ENCODE measurements around the gene TBC1D9B.

TBC1D9B gene

DNA sequence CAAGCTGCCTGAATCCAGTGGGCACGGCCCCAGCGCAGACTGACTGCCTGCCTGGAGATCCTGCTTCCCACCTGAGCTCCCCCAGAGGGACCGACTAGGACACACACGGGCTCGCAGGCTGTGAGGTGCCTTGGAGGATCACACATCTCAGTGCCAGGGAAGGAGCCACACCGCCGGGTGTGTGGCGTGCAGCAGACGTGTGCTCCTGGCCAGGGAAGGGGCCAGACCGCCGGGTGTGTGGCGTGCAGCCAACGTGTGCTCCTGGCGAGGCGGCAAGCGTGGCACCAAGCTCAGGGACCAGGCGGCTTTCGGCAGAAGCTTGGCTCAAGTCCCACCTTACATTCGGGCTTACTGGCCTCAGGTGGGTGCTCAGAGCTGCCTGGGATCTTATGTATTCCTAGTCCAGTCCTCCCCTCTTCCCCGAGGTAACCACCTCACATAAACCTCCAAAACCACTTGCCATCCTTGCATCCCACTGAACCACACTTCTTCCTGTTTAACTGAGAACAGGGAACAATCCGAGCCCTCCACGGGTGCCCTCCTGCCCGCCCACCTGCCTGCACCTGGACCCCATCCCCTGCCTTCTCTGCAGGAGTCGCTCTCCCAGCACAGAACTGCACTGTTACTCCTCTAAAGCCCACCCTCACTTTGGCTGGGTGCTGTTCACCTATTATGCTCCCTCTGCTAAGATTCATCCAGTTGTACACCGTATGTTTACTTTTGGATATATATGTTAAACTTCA lies 26.7 kb downstream of the TBC1D9B start:
- TF ChIP-seq POLR2A (IDR thresholded peaks at IDR 0.05; ENCODE audit: low read depth, low read length) (no peak), TAF1 (IDR thresholded peaks at IDR 0.05; ENCODE audit: low read depth, low read length) (no peak), POU2F2 (IDR thresholded peaks at IDR 0.05; ENCODE audit: low read depth, low read length) (no peak), POLR2AphosphoS5 (IDR thresholded peaks at IDR 0.05; ENCODE audit: low read depth, low read length) (no peak), SPI1 (IDR thresholded peaks at IDR 0.05; ENCODE audit: low read depth, low read length) (no peak), PAX5 (IDR thresholded peaks at IDR 0.05; ENCODE audit: insufficient read depth, low read length, severe bottlenecking) (no peak)
- FAIRE-seq, result no peak

DNA sequence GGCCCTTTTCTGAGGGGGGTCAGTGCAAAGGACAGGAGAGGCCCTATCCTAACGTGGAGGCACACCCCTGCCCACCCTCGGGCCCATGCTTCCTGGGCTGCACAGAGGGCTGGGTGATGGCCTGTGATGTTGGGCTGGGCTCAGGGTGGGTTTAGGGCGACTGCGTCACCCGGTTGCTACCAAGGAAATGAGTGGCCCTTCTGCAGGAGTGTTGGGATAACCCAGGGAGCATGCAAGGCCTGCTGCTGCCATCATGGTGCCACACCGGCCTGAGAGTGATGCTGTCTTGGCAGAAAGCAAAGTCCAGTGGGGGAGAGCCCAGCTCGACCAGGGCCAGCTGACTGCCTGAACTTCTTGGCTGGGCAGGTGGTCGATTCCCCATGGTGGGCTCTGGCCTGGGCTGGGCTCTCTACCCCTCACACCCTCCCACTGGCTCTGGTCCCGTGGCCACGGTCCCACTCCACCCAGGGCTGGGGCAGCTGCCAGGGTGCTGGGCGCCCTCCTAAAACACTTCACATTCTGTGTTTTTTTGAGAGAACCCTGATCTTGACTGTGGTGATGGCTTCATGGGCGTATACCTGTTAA lies 27.5 kb downstream of the TBC1D9B start:
- FAIRE-seq (no peak), DNase-seq (ENCODE audit: insufficient read length, low spot score) (no peak)
- TF ChIP-seq TAF1 (IDR thresholded peaks at IDR 0.05; ENCODE audit: low read depth, low read length) (no peak), SPI1 (IDR thresholded peaks at IDR 0.05; ENCODE audit: low read depth, low read length) (no peak), POLR2A (IDR thresholded peaks at IDR 0.05; ENCODE audit: low read depth, low read length) (no peak), PAX5 (IDR thresholded peaks at IDR 0.05; ENCODE audit: insufficient read depth, low read length, severe bottlenecking) (no peak), POU2F2 (IDR thresholded peaks at IDR 0.05; ENCODE audit: low read depth, low read length) (no peak), POLR2AphosphoS5 (IDR thresholded peaks at IDR 0.05; ENCODE audit: low read depth, low read length) (no peak)

More for the DNA sequence above, 26.7 kb downstream of the TBC1D9B start:
- no peak for DNase-seq (ENCODE audit: insufficient read length, low spot score)

DNA sequence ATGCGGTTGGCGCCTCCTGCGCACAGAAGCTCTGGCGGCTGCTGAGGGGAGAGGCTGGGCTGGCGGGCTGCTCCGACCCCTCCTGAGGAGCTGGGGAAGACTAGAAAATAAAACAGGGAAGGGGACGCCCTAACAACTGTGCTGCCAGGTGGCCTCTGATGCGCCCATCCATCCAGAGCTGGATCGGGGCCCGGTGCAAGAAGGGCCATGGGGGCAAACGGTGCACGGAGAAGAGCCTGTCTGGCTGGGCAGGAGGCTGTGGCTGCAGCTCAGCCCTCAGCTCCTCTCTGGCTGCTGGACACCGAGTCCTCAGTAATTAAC lies 28.0 kb downstream of the TBC1D9B start:
- TF ChIP-seq SPI1 (IDR thresholded peaks at IDR 0.05; ENCODE audit: low read depth, low read length) (no peak), POLR2AphosphoS5 (IDR thresholded peaks at IDR 0.05; ENCODE audit: low read depth, low read length) (no peak), TAF1 (IDR thresholded peaks at IDR 0.05; ENCODE audit: low read depth, low read length) (no peak), POLR2A (IDR thresholded peaks at IDR 0.05; ENCODE audit: low read depth, low read length) (no peak), POU2F2 (IDR thresholded peaks at IDR 0.05; ENCODE audit: low read depth, low read length) (no peak), PAX5 (IDR thresholded peaks at IDR 0.05; ENCODE audit: insufficient read depth, low read length, severe bottlenecking) (no peak)
- DNase-seq (ENCODE audit: insufficient read length, low spot score), result no peak

DNA sequence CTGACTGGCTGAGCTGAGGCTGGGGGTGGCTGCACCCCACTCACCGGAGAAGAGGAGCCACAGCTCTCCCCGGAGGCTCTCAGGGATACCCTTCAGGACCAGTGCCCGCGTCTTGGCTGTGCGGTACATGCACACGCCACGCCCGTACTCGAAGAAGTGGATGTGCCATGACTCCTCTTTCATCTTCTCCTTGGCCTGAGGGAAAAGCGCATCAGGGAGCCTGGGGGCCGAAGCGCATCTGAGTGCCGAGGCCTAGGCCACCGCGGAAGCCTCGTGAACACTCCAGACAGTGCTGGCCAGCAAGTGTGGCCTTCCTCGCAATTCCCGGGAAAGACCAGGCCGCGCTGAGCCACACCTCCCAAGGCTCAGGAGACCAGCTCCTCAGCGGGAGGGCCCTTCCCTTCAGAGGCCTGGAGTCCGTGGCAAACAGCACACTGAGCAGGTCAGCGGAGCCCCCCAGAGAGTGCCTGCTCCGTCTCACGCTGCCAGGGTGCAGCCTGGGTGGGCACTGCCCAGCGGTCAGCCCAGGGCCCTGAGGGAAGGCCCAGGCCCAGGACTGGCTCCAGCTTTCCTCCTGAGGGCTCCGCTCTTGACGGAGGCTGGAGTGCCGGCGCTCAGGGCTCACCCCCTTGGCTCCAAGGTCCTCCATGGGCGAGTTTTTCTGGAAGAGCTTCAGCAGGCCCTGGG lies 28.6 kb downstream of the TBC1D9B start:
- no peak for FAIRE-seq
- no peak for TF ChIP-seq POLR2A (IDR thresholded peaks at IDR 0.05; ENCODE audit: low read depth, low read length)
- TF ChIP-seq SPI1 (IDR thresholded peaks at IDR 0.05; ENCODE audit: low read depth, low read length), result no peak
- no peak for TF ChIP-seq POLR2AphosphoS5 (IDR thresholded peaks at IDR 0.05; ENCODE audit: low read depth, low read length)
- TF ChIP-seq PAX5 (IDR thresholded peaks at IDR 0.05; ENCODE audit: insufficient read depth, low read length, severe bottlenecking), result no peak
- TF ChIP-seq POU2F2 (IDR thresholded peaks at IDR 0.05; ENCODE audit: low read depth, low read length), result no peak
- no peak for TF ChIP-seq TAF1 (IDR thresholded peaks at IDR 0.05; ENCODE audit: low read depth, low read length)
- DNase-seq (ENCODE audit: insufficient read length, low spot score), result no peak

More for the DNA sequence above, 28.0 kb downstream of the TBC1D9B start:
- FAIRE-seq, result no peak

DNA sequence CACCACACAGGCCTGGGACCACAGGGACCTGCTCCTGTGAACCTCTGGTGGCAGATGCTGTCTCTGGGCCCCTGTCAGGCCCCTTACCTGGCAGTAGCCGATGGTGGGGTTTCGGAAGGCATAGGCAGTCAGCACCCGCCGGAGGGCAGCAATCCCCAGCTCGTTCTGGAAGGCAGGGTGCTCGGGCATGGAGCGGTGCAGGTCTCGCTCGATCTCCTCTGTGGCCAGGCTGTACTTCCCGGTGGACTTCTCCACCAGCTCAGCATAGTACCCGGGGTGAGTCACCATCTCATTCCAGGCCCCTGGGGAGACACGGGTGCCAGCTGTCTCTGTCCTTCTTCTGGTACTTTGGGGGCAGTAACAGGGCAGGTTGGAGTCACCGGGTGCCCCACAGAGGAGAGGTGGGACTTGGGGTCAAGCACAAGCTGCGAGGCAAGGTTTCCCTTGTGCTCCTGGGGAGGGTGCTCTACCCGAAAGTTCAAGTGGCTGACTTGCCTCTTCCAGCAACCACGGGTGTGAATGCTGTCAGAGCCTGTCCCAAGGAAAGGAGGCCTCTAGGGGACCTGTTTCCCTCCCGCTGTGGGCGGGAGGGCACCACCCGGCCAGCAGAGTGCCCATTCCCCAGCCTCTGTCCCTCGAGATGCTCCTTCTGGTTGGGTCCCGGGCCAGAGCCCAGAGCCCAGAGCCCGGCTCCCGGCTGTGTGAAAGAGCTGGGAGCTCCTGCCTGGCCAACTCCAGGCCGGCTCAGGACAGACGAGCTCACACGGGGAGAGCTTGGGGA lies 29.3 kb downstream of the TBC1D9B start:
- DNase-seq (ENCODE audit: insufficient read length, low spot score), result no peak
- TF ChIP-seq POLR2AphosphoS5 (IDR thresholded peaks at IDR 0.05; ENCODE audit: low read depth, low read length), result no peak
- TF ChIP-seq POU2F2 (IDR thresholded peaks at IDR 0.05; ENCODE audit: low read depth, low read length), result no peak
- no peak for TF ChIP-seq TAF1 (IDR thresholded peaks at IDR 0.05; ENCODE audit: low read depth, low read length)
- no peak for TF ChIP-seq POLR2A (IDR thresholded peaks at IDR 0.05; ENCODE audit: low read depth, low read length)

DNA sequence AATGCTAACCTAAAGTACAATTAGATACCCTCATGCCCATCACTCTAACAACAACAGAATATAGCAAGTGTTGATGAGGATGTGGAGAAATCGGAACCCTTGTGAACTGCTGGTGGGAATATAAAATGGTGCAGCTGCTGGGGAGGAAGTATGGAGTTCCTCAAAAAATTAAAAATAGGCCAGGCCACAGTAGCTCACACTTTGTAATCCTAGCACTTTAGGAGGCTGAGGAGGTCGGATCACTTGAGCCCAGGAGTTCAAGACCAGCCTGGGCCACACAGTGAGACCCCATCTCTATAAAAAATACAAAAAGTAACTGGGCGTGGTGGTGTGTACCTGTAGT lies 31.1 kb downstream of the TBC1D9B start:
- TF ChIP-seq POU2F2 (IDR thresholded peaks at IDR 0.05; ENCODE audit: low read depth, low read length) (no peak), TAF1 (IDR thresholded peaks at IDR 0.05; ENCODE audit: low read depth, low read length) (no peak), PAX5 (IDR thresholded peaks at IDR 0.05; ENCODE audit: insufficient read depth, low read length, severe bottlenecking) (no peak), POLR2AphosphoS5 (IDR thresholded peaks at IDR 0.05; ENCODE audit: low read depth, low read length) (no peak), POLR2A (IDR thresholded peaks at IDR 0.05; ENCODE audit: low read depth, low read length) (no peak), SPI1 (IDR thresholded peaks at IDR 0.05; ENCODE audit: low read depth, low read length) (no peak)
- no peak for DNase-seq (ENCODE audit: insufficient read length, low spot score)
- no peak for FAIRE-seq

More for the DNA sequence above, 29.3 kb downstream of the TBC1D9B start:
- FAIRE-seq, result no peak

DNA sequence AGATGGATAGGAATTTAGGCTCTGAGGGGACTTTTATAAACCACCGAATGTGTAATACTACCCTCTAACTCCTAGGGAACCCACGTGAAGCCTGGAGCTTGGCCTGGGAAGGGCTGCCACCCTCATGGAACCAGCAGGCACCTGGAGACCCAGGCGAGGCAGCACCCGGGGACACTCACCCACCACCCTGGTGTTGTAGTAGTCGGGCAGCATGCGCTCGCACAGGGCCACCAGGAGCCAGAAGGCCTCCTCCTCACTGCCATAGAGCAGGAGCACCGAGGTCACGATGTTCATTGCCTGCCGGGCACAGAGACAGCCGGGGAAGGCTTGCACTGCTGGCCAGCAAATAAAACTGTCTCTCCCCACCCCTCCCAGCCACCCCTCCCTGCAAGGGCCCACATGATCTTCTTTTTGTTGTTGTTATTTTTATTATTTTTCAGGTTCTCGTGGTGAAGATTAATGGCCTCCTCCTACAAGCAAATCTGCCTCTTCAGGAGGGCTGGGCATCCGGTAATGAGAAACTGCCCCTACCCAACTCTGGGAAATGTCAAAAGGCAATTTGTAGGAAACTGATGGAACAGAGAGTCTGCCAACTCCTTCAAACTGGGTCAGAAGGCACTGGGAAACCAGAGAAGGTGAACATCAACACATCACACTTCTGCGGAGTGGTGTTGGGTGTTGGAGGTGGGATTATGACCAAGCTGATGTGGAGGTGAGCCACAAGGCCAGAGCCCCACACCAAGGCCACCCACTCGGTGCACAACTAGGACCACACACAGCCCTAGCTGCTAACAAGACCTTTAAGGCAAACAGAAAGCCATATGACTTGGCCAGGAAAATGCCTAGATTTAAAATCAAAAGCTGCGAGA lies 31.7 kb downstream of the TBC1D9B start:
- no peak for FAIRE-seq
- no peak for DNase-seq (ENCODE audit: insufficient read length, low spot score)
- TF ChIP-seq SPI1 (IDR thresholded peaks at IDR 0.05; ENCODE audit: low read depth, low read length) (no peak), POU2F2 (IDR thresholded peaks at IDR 0.05; ENCODE audit: low read depth, low read length) (no peak), POLR2AphosphoS5 (IDR thresholded peaks at IDR 0.05; ENCODE audit: low read depth, low read length) (no peak), POLR2A (IDR thresholded peaks at IDR 0.05; ENCODE audit: low read depth, low read length) (no peak), TAF1 (IDR thresholded peaks at IDR 0.05; ENCODE audit: low read depth, low read length) (no peak), PAX5 (IDR thresholded peaks at IDR 0.05; ENCODE audit: insufficient read depth, low read length, severe bottlenecking) (no peak)

DNA sequence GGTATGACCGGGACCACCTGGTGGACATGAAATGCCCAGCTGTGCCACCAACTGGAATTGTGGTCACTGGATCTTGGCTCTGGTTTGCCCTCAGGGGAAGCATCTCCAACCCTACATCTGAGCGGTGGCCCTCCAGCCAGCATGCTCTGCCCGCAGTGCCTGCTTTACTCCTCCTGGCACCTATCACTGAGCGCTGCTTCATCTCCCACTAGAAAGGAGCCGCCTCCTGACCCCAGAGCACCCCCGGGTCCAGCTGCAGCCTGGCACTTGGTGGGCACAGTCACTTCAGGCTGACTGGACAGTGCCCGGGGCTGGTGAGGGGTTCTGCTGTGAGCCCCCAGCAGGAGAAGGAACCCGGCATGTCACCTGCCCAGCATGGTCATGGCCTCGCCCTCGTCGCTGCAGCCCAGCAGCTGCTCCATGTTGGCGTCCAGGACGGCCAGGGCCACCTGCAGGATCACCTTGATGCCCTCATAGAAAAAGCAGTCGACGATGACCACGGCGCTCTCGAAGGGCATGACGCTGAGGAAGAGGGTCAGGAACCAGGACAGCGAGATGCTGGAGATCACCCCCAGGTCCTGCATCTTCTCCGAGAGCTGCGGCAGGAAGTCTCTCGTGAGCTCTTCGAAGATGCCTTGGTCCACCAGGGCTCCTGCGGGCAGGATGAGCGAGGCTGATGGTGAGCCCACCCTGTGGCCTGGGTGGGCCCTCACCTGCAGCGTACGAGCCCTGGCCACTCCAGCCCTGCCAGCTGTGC lies 33.0 kb downstream of the TBC1D9B start:
- no peak for FAIRE-seq
- DNase-seq (ENCODE audit: insufficient read length, low spot score), result no peak
- TF ChIP-seq POLR2AphosphoS5 (IDR thresholded peaks at IDR 0.05; ENCODE audit: low read depth, low read length), result 0 out of 2 replicates have a peak, but pooled peaks have one; percentile 35
- no peak for TF ChIP-seq SPI1 (IDR thresholded peaks at IDR 0.05; ENCODE audit: low read depth, low read length)
